ENCODE data around the gene BTN2A1. TPM values are rescaled to one million over a fixed set of nuclear protein-coding genes. Genes with fewer than 3 reads are reported as not detected.
"Not testable (repeated sequence)": the region's sequence is repeated elsewhere in the genome, so short reads cannot be mapped to it uniquely, and the experiment has no call there.

Gene BTN2A1
- total RNA-seq, 3 donors from 2014 or later, result 26.1 to 37.7 (median 29.1) TPM

- TF ChIP-seq, protein P1, sequence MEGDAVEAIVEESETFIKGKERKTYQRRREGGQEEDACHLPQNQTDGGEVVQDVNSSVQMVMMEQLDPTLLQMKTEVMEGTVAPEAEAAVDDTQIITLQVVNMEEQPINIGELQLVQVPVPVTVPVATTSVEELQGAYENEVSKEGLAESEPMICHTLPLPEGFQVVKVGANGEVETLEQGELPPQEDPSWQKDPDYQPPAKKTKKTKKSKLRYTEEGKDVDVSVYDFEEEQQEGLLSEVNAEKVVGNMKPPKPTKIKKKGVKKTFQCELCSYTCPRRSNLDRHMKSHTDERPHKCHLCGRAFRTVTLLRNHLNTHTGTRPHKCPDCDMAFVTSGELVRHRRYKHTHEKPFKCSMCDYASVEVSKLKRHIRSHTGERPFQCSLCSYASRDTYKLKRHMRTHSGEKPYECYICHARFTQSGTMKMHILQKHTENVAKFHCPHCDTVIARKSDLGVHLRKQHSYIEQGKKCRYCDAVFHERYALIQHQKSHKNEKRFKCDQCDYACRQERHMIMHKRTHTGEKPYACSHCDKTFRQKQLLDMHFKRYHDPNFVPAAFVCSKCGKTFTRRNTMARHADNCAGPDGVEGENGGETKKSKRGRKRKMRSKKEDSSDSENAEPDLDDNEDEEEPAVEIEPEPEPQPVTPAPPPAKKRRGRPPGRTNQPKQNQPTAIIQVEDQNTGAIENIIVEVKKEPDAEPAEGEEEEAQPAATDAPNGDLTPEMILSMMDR (IDR thresholded peaks at IDR 0.05), result no peak
- peak; percentile 60 for ATAC-seq
- Histone ChIP-seq H3K4me1 (ENCODE audit: low read depth) (peaks cover 4% of the 10 kb centered on the region), H3K9me3 (no peaks in the 10 kb centered on the region), H3K36me3 (ENCODE audit: low read depth) (no peaks in the 10 kb centered on the region), H3K4me3 (no peak overlapping the region)
- DNase-seq, result no peak
- intact Hi-C loops (cut with DNase I, micrococcal nuclease), result no loop called here
Observed at GRCh38 chr6:26502165-26502564, 44.4 kb downstream of the BTN2A1 start.

DNA sequence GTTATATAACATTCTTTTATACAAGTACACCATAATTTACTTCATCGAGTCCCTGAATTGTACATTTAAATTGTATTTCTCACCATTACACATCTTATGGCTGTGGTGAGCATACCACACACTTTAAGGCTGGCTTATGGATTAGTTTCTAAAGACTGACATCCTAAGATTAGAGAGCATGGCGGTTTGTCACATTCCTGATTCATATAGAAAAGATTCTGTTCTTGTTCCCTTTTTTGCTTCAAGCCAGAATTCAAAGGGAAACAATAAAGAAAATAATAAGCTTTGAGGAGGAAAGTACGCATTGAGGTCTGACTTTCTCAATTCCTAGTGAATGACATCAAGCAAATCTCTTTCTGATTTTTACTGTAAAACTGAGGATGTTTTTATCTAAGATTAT, 44.9 kb downstream of the BTN2A1 start:
- Histone ChIP-seq H3K4me1 (ENCODE audit: low read depth) (peaks cover 4% of the 10 kb centered on the region), H3K4me3 (no peak overlapping the region), H3K9me3 (no peaks in the 10 kb centered on the region), H3K36me3 (ENCODE audit: low read depth) (no peaks in the 10 kb centered on the region)
- ATAC-seq, result no peak
- intact Hi-C loops (cut with DNase I, micrococcal nuclease), result no loop called here
- no peak for DNase-seq
- TF ChIP-seq, protein P1 (IDR thresholded peaks at IDR 0.05), result no peak

- Histone ChIP-seq H3K9me3 (no peaks in the 10 kb centered on the region), H3K4me1 (ENCODE audit: low read depth) (no peaks in the 10 kb centered on the region), H3K36me3 (ENCODE audit: low read depth) (no peaks in the 10 kb centered on the region), H3K4me3 (no peak overlapping the region)
- ATAC-seq, result no peak
- intact Hi-C loops (cut with DNase I, micrococcal nuclease), result no loop called here
- no peak for DNase-seq
- TF ChIP-seq, protein P1 (IDR thresholded peaks at IDR 0.05), result no peak
Observed at GRCh38 chr6:26507658-26508057, 49.9 kb downstream of the BTN2A1 start.

DNA sequence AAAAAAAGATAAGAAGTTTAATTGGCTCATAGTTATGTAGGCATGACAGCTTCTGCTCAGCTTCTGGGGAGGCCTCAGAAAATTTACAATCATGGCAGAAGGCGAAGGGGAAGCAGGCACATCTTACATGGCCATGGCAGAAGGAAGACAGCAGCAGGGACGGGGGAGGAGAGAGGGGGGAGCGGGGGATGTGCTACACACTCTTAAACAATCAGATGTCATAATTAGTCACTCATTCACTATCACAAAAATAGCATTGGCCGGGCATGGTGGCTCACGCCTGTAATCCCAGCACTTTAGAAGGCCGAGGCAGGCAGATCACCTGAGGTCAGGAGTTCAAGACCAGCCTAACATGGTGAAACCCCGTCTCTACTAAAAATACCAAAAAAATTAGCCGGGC, 53.3 kb downstream of the BTN2A1 start:
- DNase-seq; H3K9me3 ChIP-seq; H3K4me3 ChIP-seq; intact Hi-C loops (cut with DNase I, micrococcal nuclease); H3K36me3 ChIP-seq (ENCODE audit: low read depth); ATAC-seq; H3K4me1 ChIP-seq (ENCODE audit: low read depth): not testable (repeated sequence)

DNA sequence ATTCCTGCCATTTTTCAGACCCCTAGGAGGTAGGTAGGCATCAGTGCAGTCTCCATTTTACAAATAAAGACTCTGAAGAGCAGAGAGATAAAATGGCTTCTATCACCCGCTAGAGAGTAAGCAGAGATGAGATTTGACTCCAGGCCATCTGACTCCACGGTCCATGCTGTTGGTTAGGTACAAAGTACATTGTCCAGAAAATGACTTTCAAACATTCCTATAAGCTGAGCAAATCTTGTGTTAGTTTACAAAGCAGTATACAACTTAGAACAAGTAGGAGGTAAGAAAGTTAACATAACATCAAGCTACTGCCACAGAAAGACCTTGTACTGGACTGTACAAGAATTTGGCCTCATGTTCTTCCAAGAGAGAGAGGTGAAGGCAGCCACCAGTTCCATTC, 57.2 kb downstream of the BTN2A1 start:
- no peaks in the 10 kb centered on the region for H3K9me3 ChIP-seq
- no peak overlapping the region for H3K4me3 ChIP-seq
- TF ChIP-seq, protein P1 (IDR thresholded peaks at IDR 0.05), result no peak
- no peaks in the 10 kb centered on the region for H3K36me3 ChIP-seq (ENCODE audit: low read depth)
- DNase-seq, result no peak
- peaks cover under 1% of the 10 kb centered on the region for H3K4me1 ChIP-seq (ENCODE audit: low read depth)
- ATAC-seq, result peak; percentile 26
- intact Hi-C loops (cut with DNase I, micrococcal nuclease), result no loop called here

DNA sequence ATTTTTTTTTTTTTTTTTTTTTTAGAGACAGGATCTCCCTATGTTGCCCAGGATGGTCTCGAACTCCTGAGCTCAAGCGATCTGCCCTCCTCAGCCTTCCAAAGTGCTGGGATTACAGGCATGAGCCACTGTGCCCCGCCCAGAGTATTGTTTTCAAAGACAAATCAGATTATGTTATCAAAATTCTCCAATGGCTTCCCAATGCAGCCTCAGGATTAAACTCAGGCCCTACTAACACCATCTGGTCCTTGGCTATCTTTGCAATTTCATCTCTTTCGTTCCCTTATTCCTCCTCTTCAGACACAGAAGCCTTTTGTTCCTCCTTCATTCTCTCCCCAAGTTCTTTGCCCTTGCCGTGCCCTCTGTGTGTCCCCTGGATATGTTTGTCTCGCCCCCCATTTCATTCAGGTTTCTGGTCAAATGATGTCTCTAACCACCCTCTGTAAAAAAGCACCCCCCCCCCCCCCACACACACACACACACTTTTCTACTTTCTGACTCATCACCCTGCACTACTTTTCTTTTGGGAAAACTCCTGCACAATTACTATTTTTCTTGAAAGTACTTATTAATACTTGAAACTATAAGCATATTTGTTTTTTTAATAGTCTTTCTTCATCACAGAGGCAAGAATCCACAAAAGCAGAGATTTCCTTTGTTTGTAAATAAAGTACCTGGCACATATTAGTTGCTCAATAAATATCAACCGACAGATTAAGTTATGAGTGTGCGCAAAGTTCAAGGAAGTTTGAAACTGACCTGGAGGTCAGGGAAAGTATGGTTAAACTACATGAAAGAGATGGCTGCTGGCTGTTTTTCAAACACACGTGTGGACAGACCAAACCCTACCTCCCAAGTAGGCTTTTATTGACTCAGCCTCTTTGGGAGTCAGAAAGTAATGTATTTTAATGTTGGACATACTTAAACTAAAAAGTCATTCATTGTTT, 59.0 kb downstream of the BTN2A1 start:
- TF ChIP-seq, protein P1 (IDR thresholded peaks at IDR 0.05), result no peak
- H3K9me3 ChIP-seq, result no peaks in the 10 kb centered on the region
- intact Hi-C loops (cut with DNase I, micrococcal nuclease), result no loop called here
- DNase-seq (no peak), ATAC-seq (no peak)
- H3K4me1 ChIP-seq (ENCODE audit: low read depth), result peaks cover 6% of the 10 kb centered on the region
- H3K36me3 ChIP-seq (ENCODE audit: low read depth), result no peaks in the 10 kb centered on the region
- no peak overlapping the region for H3K4me3 ChIP-seq
